HG02885 (cell line): ENCODE results near the gene SECISBP2.
A peak's percentile ranks its signal among the peaks of the same experiment; 100 is the strongest.
"Not testable (repeated sequence)": the region's sequence is repeated elsewhere in the genome, so short reads cannot be mapped to it uniquely, and the experiment has no call there.

Experiments
- ATAC-seq: cut with Tn5 transposase; IDR thresholded peaks from one replicate; pipeline ENCODE4 v1.9.1; 2021; ENCODE audit warnings: mild to moderate bottlenecking; ENCODE audit not compliant: unreplicated experiment, poor library complexity

SECISBP2 gene, protein sequence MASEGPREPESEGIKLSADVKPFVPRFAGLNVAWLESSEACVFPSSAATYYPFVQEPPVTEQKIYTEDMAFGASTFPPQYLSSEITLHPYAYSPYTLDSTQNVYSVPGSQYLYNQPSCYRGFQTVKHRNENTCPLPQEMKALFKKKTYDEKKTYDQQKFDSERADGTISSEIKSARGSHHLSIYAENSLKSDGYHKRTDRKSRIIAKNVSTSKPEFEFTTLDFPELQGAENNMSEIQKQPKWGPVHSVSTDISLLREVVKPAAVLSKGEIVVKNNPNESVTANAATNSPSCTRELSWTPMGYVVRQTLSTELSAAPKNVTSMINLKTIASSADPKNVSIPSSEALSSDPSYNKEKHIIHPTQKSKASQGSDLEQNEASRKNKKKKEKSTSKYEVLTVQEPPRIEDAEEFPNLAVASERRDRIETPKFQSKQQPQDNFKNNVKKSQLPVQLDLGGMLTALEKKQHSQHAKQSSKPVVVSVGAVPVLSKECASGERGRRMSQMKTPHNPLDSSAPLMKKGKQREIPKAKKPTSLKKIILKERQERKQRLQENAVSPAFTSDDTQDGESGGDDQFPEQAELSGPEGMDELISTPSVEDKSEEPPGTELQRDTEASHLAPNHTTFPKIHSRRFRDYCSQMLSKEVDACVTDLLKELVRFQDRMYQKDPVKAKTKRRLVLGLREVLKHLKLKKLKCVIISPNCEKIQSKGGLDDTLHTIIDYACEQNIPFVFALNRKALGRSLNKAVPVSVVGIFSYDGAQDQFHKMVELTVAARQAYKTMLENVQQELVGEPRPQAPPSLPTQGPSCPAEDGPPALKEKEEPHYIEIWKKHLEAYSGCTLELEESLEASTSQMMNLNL

DNA sequence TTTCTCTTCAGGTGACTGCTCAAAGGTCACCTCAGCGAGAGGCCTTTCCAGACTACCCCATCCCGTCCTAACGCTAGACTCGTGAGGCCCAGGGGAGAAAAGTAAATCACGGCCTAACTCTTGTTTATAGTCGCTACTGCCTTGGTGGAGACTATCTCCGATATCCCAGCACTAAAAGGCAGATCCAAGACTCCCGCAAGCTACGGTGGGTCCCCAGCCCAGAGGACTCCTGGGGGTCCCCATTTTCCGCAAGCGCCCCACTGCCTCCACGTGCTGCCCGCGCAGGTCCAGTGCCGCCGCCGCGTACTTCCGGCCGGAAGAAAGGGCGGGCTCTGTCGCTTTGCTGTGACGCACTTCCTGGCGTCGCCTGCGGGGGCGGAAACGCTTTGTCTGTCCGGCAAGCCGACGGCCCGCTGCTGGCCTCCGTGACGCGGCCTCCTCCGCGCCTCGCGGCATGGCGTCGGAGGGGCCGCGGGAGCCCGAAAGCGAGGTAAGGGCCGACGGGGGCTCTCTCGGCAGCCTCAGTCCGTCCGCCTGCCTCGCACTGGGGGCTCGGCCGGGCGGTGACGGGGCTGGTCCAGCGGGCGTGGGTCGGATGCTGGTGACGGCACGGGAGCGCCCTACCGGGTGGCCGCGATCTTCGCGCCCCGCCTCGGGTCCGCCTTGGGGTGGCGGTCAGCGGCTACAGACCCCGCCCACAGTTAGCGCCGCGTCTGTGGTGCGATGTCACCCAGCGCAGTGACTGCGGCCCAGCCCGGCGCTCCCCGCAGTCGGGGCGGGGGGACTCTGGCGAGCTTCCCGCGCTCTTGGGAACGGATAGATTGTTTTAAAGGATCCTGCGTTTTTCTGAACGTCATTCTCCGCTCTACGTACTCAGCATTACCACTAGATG lies at the start of gene SECISBP2:
TSS of gene SECISBP2 (plus strand) at position 378 of the 892 bp plus-strand sequence. CDS start at position 455, 77 bp downstream.
- peak; percentile 92 for ATAC-seq

DNA sequence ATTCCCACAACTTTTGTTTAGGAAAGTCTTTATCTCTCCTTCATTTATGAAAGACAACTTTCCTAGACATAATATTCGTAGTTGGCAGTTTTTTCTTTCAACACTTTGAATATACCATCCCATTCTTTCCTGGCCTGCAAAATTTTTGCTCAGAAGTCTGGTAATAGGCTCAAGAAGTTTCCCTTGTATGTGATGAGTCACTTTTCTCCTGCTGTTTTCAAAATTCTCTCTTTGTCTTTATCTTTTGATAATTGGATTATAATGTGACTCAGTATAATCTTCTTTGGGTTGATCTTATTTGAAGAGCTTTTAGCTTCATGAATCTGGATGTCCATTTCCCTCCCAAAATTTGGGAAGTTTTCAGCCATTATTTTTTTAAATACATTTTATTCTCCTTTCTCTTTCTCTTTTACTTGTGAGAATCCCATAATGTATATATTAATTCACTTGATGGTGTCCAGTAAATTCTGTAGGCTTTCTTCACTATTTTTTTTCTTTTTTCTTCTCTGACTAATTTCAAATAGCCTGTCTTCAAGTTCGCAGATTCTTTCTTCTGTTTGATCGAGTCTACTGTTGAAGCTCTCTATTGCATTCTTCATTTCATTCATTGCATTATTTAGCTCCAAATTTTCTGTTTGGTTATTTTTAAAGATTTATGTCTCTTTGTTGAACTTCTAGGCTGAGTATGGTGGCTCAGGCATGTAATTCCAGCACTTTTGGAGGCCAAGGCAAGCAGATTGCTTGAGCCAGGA lies 44.6 kb upstream of the SECISBP2 start:
- ATAC-seq, result no peak

DNA sequence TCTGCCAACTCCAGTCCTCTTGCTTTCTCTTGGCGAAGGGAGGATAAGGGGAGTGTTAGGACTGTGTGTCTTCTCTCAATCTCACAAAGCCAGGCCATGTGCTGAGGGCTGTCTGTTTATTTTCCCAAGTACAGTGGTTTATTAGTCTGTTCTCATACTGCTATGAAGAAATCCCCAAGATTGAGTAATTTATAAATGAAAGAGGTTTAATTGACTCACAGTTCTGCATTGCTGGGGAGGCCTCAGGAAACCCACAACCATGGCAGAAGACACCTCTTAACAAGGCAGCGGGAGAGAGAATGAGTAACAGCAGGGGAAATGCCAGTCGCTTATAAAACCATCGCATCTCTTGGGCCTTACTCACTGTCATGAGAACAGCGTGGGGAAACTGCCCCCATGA lies 43.5 kb upstream of the SECISBP2 start:
- ATAC-seq, result no peak

DNA sequence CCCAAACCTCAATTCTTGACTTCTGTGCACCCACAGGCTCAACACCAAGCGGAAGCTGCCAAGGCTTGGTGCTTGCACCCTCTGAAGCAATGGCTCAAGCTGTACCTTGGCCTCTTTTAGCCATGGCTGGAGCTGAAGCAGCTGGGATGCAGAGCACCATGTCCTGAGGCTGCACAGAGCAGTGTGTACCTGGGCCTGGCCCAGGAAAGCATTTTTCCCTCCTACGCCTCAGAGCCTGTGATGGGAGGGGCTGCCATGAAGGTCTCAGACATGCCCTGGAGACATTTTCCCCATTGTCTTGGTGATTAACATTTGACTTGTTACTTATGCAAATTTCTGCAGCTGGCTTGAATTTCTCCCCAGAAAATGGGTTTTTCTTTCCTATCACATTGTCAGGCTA lies 42.3 kb upstream of the SECISBP2 start:
- ATAC-seq, result not testable (repeated sequence)

DNA sequence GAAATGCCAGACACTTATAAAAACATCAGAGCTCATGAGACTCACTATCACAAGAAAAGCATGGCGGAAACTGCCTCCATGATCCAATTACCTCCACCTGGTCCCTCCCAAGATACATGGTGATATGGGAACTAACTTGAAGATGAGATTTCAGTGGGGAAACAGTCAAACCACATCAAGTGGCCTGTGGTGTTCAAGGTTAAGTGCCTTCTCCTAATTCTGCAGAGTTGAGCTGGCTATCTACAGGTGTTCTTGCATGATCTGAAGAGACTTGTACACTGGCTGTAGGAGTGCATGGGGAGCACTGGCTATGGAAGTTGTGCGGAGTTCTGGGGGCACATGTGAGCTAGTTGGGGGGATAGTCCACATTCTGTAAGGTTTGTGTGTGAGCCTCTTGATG lies 41.3 kb upstream of the SECISBP2 start:
- ATAC-seq, result no peak

DNA sequence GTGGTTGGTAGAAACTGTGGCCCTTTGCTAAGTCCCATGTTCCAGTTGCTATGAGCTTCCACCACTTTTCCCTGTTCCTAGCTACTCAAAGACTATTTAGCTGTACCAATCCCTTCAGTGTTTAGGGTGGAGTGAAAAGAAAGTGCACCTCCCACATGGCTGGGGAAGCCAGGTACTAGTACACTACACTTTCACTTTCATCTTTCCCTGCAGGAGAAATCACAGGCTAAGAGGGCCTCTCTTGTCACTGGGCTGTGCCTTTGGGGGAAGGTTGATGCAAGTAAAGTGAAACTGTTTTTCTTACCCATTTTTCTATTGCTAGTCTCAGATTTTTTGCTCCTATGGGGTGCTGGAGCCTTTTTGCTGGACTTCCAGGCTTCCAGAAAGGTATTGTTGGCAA lies 40.8 kb upstream of the SECISBP2 start:
- ATAC-seq, result peak; percentile 45

DNA sequence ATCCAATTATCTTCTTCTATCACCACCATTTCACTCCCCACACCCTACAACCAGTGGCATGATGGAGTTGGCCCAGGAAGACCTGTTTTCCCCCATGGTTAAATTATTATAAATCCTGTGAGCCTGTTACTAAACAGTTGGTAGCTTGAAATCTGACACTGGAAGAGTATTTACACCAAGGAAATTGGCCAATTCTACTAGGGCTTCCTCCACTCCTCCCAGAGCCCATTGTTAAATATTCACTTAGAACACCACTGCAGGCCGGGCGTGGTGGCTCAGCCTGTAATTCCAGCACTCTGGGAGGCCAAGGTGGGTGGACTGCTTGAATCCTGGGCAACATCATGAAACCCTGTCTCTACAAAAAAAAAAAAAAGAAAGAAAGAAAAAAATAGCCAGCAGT lies 39.7 kb upstream of the SECISBP2 start:
- no peak for ATAC-seq

DNA sequence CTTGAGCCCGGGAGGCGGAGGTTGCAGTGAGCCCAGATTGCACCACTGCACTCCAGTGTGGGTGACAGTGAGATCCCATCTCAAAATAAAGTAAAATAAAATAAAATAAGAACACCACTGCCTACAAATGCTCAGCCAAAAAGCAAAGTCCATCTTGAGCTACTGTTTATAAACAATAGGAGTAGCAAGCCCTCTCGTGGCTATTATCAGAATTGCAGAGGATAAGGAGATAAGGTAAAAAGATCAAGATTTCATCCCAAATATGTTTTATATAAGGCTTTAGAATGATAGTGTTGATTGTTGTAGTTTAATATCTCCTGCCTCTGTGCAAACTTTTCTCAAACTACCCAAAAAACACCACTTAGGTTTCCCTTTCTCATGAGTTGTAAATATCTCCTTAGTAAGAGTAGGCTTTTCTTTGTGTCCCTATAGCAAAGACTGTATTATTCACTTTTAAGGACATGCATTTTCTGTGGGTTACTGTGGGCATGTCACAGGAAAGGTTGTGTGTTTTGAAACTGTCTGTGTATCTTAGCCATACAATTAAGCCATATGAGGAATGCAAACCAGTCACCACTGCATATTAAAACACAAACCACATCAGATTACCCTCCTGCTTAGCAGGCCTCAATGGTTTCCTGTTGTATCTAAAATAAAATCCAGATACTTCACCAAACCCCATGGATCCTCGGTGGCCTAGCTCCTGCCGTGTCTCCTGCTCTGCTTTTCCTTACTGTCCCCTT lies 39.1 kb upstream of the SECISBP2 start:
- ATAC-seq, result peak; percentile 65

DNA sequence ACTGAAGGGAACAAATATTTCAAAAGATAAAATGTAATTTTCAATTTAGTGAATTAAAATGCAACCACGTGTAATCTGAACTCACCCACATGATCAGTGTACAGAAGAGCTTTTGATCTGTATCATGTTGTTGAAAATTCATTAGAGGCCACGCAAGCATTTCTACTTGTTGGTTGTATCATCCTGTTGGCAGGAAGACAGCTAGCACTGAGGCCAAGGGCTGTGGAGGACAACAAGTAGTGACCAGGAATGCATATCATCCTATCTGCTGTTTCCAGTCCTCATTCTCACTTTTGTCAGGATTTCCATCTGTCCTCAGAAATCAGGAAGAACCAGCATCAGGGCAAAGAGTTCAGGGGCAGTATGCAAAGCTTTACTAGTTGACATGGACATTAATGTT lies 37.2 kb upstream of the SECISBP2 start:
- no peak for ATAC-seq

DNA sequence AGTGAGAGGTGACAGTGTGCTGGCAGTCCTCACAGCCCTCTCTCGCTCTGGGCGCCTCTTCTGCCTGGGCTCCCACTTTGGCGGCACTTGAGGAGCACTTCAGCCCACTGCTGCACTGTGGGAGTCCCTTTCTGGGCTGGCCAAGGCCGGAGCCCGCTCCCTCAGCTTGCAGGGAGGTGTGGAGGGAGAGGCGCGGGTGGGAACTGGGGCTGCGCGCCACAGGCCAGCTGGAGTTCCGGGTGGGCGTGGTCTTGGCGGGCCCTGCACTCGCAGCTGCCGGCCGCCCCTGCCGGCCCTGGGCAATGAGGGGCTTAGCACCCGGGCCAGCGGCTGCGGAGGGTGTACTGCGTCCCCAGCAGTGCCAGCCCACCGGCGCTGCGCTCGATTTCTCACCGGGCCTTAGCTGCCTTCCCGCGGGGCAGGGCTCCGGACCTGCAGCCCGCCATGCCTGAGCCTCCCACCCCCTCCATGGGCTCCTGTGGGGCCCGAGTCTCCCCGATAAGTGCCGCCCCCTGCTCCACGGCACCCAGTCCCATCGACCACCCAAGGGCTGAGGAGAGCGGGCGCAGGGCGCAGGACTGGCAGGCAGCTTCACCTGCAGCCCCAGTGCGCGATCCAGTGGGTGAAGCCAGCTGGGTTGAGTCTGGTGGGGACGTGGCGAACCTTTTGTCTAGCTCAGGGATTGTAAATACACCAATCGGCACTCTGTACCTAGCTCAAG lies 35.9 kb upstream of the SECISBP2 start:
- ATAC-seq, result not testable (repeated sequence)

DNA sequence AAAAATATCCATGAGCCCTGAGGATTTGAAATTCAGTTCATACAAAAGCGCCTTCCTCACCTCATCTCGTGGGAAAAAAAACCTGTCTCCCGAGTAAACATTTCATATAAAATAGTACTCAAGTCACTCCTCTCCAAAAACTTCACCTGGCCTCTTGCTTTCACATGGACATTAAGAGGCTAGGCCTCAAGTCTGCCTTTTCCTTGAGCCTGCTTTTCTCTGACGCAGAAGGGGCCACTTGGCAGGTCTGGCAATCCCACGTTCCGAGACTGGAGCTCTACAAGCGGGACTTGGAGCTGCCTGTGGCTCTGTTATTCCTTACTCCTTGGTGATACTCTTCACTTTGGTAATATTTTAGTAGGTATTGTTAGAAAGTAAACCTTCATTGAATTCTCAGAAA lies 34.2 kb upstream of the SECISBP2 start:
- ATAC-seq, result no peak

DNA sequence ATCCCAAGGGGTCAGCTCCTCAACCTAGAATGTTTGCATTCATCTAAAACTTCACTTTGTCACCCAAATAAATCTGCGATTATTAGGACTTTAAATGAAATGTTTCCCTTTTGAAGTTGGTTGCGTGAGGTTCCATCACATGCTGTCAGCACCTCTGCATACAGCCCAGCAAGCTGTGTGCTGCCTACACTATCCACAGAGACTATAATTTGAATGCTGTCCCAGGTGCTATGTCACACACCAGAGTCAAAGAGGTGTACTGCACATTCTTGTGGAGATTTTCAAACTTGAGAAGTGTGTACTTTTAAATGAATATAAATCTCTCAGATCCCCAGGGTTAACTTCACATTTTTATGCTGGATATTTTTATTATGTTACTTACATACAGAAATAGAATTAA lies 26.6 kb upstream of the SECISBP2 start:
- ATAC-seq, result no peak

DNA sequence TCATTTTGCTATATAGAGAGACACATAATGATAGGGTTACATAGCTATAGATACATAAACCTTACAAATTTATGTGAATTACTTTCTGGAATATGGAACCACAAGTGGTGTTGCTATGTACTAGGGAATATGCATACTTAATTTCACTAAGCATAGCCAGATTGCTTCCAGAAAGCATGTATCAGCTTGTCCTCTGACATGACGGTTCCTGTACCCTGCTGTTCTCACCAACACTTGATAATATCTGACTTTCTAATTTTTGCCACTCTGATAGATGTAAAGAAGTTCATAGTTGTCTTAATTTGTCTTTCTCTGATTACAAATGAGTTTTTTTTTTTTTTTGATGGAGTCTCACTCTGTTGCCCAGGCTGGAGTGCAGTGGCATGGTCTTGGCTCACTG lies 25.3 kb upstream of the SECISBP2 start:
- ATAC-seq, result no peak

DNA sequence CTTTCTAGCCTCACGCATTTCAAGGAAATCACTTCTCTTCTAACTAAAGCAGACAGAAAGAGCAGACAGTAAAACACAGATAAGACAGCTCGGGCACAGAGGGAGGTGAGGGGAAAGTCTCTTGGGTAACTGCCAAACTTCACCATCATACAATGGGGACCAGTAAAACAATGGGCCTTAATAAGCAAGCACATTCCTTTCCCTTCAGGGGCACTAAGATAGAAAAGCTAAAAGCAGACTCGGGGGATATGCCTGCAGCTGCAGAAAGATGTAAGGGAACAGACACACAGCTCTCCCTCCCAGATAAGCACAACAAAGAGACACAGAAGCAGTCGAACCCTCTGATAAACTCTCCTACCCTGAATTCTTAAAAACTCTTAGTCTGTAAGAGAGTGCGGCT lies 22.9 kb upstream of the SECISBP2 start:
- ATAC-seq, result no peak

DNA sequence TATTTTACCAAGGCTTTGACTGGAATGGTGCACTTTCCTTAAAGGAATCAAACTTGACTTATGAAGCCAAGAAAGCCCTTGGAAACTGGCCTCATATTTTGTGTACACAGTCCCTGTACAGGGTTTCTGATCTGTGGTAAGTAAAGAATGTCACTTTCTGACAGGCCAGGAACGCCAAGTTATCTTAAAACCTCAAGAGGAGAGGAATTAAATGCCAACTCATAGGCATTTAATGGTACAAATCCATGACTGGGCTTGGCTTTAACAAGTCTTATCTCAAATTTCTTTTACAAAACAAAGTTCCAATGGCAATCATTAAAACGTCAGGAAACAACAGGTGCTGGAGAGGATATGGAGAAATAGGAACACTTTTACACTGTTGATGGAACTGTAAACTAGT lies 16.3 kb upstream of the SECISBP2 start:
- not testable (repeated sequence) for ATAC-seq

DNA sequence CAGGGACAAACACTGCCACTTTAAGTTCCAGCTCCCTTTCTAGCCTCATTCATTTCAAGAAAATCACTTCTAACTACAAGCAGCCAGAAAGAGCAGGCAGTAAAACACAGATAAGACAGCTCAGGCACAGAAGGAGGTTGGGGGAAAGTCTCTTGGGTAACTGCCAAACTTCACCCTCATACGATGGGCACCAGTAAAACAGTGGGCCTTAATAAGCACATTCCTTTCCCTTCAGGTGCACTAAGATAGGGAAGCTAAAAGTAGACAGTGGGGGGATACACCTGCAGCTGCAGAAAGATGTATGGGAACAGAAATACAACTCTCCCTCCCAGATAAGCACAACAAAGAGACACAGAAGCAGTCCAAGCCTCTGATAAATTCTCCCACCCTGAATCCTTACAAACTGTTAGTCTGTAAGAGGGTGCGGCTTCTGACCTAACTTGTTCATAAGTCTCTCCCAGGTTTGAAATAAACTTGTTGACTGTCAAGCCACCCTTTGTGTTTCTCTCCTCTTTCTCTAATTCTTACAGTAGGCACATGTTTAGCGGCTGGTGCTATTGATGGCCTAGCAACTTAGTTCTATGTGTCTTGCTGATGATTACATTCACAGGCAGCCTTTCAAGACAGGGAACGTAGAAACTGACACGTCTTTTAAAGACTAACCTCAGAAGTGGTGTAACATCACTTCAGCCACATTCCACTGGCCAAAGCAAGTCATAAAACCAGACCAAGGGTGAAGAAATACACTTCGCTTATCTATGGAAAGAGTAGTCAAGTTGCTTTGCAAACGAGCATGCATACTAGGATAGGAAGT lies 14.1 kb upstream of the SECISBP2 start:
- peak; percentile 13 for ATAC-seq

DNA sequence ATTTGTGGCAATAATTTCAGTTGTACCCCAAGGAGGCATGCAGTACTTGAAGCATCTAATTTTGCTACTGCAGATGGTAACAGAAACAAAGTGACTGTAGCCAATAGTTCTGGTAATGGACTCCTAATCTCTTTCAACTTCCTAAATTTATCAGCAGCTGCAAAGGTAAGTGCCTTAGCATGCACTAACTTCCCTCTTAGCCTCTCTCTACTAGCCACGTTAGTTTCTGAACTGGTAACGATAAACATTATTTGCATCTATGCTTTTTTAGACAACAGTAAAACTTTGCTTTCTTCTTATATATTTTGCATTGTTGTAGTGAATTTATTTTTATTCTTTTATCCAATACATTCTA lies 13.5 kb upstream of the SECISBP2 start:
- ATAC-seq, result peak; percentile 68

DNA sequence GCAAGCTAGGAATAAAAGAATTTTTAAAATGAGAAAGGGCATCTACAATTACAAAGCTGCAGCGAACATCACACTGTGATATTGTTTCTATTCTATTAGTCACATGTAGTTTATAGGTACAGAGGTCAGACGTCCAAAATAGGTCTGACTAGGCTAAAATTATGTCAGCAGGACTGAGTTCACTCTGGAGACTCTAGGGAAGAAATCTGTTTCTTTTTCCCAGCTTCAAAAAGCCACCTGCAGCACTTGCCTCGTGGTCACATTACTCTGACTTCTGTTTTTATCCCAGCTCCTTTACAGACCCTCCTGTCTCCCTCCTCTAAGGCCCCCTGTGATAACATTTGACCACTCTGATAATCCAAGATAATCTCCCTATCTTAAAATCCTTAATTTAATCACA lies 12.4 kb upstream of the SECISBP2 start:
- ATAC-seq, result no peak
